GM18505 (cell line): Measurements from ENCODE around the gene NELFA.

Experiments
- ATAC-seq: cut with Tn5 transposase; IDR thresholded peaks from one replicate; pipeline ENCODE4 v1.9.1; 2021; ENCODE audit not compliant: unreplicated experiment
- POLR2A ChIP-seq: IDR thresholded peaks from 4 replicates; pipeline ENCODE4 v1.6.1; 2011; ENCODE audit warnings: borderline replicate concordance; ENCODE audit not compliant: insufficient read depth, insufficient read length; ENCODE audit errors: extremely low read depth

NELFA gene

DNA sequence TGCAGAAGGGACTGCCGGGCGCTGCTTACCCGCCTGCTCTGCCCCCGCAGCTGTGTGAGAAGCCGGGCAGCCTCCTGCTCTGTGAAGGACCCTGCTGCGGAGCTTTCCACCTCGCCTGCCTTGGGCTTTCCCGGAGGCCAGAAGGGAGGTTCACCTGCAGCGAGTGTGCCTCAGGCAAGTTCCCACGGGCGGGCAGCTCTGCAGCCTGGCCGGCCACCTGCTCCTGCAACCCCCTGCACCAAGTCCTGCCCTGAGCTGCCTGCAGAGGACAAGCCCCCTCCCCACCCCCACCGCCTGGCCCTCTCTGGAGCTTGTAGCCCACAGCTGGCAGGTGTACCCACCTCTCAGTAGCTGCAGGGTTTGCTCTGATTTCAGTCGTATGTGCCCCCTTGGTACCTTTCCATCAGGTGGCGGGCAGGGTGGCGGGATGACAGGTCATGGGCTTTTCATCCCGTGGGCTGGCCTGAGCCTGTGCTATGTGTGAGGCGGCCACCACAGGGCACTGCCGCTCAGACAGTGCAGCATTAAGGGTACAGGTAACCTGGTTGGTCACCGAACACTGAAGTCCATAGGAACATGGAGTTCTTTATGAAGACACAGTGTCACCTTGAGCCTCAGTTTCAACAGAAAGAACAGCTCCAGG is 56.6 kb downstream of the NELFA start:
- no peak for ATAC-seq
- no peak for TF ChIP-seq POLR2A

GRCh38 chr4:1950369-1950768 is 58.4 kb downstream of the NELFA start:
- no peak for TF ChIP-seq POLR2A
- ATAC-seq: no peak

- ATAC-seq: no peak
- TF ChIP-seq POLR2A: no peak
These were observed 59.8 kb downstream of the NELFA start for GRCh38 chr4:1948892-1949436.

GRCh38 chr4:1948232-1948631 is 60.5 kb downstream of the NELFA start:
- no peak for ATAC-seq
- TF ChIP-seq POLR2A: no peak

- no peak for TF ChIP-seq POLR2A
- ATAC-seq: no peak
These were observed 62.9 kb downstream of the NELFA start for GRCh38 chr4:1945912-1946311.

DNA sequence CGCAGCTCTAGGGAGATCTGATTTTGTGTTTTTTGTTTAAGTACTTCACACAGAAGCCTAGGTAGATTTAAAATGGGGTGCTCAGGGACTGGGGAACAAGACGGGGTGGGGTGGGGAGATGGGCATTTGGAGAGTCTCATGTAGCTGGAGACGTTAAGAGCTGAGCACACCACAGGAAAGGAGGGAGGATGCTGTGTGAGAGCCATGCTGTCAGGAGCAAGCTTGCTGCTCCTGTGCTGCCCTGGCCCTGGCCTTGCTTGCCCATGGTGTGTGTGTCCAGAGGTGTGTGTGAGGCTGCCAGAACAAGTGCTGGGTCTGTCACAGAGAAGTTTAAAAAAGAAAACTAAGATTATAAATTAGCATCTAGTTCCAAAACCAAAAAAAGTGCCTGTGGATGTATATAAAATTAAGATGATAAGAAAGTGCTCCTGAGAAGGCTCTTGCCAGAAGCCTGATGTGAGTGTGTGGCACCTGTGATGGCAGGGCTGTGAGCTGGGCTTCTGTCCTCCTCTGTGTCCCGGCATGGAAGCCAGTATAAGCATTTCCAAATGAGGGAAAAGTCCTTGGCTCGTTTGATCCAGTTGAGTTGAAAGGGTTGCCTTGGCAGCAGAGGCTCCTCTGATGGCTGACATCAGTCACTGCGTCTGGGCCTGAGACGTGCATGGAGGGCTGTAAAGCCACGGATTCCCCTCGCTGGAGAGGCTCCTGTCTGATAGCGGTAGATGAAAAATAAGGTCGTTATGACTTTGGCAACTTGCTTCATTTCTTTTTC is 63.5 kb downstream of the NELFA start:
- no peak for TF ChIP-seq POLR2A
- no peak for ATAC-seq

GRCh38 chr4:1943928-1944327 is 64.8 kb downstream of the NELFA start:
- no peak for TF ChIP-seq POLR2A
- ATAC-seq: no peak

- TF ChIP-seq POLR2A: no peak
- no peak for ATAC-seq
These were observed 68.2 kb downstream of the NELFA start for GRCh38 chr4:1940566-1940965.

GRCh38 chr4:1939664-1940509 is 68.9 kb downstream of the NELFA start:
- no peak for ATAC-seq
- no peak for TF ChIP-seq POLR2A

- no peak for ATAC-seq
- no peak for TF ChIP-seq POLR2A
These were observed 70.7 kb downstream of the NELFA start for GRCh38 chr4:1938027-1938426.

GRCh38 chr4:1937550-1937949 is 71.2 kb downstream of the NELFA start:
- no peak for ATAC-seq
- TF ChIP-seq POLR2A: no peak

GRCh38 chr4:1933700-1934099 is 75.1 kb downstream of the NELFA start:
- ATAC-seq: no peak
- no peak for TF ChIP-seq POLR2A

- TF ChIP-seq POLR2A: no peak
- no peak for ATAC-seq
These were observed 76.0 kb downstream of the NELFA start for GRCh38 chr4:1932736-1933135.
